ENCODE results near the gene AP2B1.
A peak's percentile ranks its signal among the peaks of the same experiment; 100 is the strongest.

AP2B1 gene

GRCh38 chr17:35578197-35578928, 8.8 kb upstream of the AP2B1 start, which contains the start of gene PEX12:
Gene PEX12 (minus strand): TSS chr17:35578571. CDS start chr17:35578021, 550 bp downstream.
- peaks cover 5 to 33% of the 10 kb centered on the region in 2 experiments for H3K36me3 ChIP-seq (ENCODE audit: control insufficient read depth in 1 of 2, insufficient read depth in 2 of 2, low read depth in 1 of 2, low read length in 2 of 2)
- no peaks in the 10 kb centered on the region for H3K9me3 ChIP-seq (ENCODE audit: control insufficient read depth, low read length)
- H3K27ac ChIP-seq (ENCODE audit: low read length, poor library complexity, severe bottlenecking), result peak within 1 kb of the TSS; percentile 84
- H4K8ac ChIP-seq (ENCODE audit: low read length), result peak within 1 kb of the TSS; percentile 98
- peak; percentile 85 for DNase-seq
- H3K9ac ChIP-seq (ENCODE audit: low read length), result peak within 1 kb of the TSS; percentile 95
- peak within 1 kb of the TSS; percentile 74 for H2AFZ ChIP-seq (ENCODE audit: low read depth, low read length)
- under 1% methylated on average over 45 of the region's 45 CpGs for WGBS
- H2AK5ac ChIP-seq (ENCODE audit: low read length, severe bottlenecking), result peak within 1 kb of the TSS; percentile 90
- peak within 1 kb of the TSS; percentile 77 for H4K91ac ChIP-seq (ENCODE audit: low read length)
- H2BK5ac ChIP-seq (ENCODE audit: low read depth, low read length, poor library complexity, severe bottlenecking), result peak within 1 kb of the TSS; percentile 61
- no peaks in the 10 kb centered on the region for H3K4me1 ChIP-seq (ENCODE audit: control insufficient read depth, insufficient read depth, low read depth, low read length)
- peak within 1 kb of the TSS; percentile 92 to 93 for H3K18ac ChIP-seq (ENCODE audit: low read depth in 1 of 2, low read length in 2 of 2)
- H3K4me3 ChIP-seq (ENCODE audit: insufficient read depth in 1 of 2, low read depth in 1 of 2, low read length in 2 of 2), result peak within 1 kb of the TSS; percentile 81 to 93
- peak within 1 kb of the TSS in 1 of 2 experiments; percentile 87 for H3K14ac ChIP-seq (ENCODE audit: low read length in 2 of 2)
- peak within 1 kb of the TSS in 1 of 2 experiments; percentile 99 for H3K23ac ChIP-seq (ENCODE audit: low read length in 2 of 2)
- H3K4me2 ChIP-seq (ENCODE audit: low read length, poor library complexity, severe bottlenecking), result peak within 1 kb of the TSS; percentile 94
- peaks cover 0 to 2% of the 10 kb centered on the region in 2 experiments for H3K27me3 ChIP-seq (ENCODE audit: control insufficient read depth in 1 of 2, insufficient read depth in 1 of 2, low read length in 2 of 2)
- peak within 1 kb of the TSS; percentile 26 for H2BK15ac ChIP-seq (ENCODE audit: low read depth, poor library complexity, severe bottlenecking)
- peak within 1 kb of the TSS; percentile 86 to 94 for H3K4ac ChIP-seq (ENCODE audit: low read depth in 1 of 2, low read length in 2 of 2)
- H2BK120ac ChIP-seq (ENCODE audit: low read depth, low read length), result no peak within 1 kb of the TSS
- H3K79me1 ChIP-seq (replicated peaks; ENCODE audit: low read length, poor library complexity, severe bottlenecking), result peaks cover 15% of the 10 kb centered on the region
- H2BK12ac ChIP-seq (ENCODE audit: low read length in 2 of 2), result peak within 1 kb of the TSS in 1 of 2 experiments; percentile 43

DNA sequence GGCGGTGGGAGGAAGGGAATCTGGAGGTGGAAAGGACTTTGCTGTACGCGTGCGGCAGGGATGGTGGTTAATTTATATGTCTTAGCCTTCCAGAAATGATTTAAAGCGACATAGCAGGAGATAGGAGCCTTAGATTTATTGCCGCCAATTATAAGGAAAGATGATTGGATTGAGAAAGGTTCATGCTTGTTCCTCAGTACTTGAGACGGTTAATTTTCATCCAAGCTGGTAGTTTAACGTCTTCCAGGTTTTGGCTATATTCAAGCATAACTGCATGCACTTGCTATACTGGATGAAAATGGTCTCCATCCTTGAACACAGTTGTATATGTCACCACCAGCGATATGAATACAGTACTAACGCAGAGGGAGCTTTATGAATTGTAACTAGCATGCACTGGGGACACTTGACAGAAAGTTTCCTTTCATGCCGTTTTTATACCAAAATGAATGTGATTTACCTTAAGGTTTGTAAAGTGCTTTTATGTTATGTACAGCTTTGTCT, 8.1 kb upstream of the AP2B1 start:
- Histone ChIP-seq H4K91ac (ENCODE audit: low read length) (peak overlapping the region; percentile 4), H2BK5ac (ENCODE audit: low read depth, low read length, poor library complexity, severe bottlenecking) (no peak overlapping the region), H3K18ac (ENCODE audit: low read depth in 1 of 2, low read length in 2 of 2) (peak overlapping the region; percentile 75 to 81), H2BK15ac (ENCODE audit: low read depth, poor library complexity, severe bottlenecking) (no peak overlapping the region), H2AK5ac (ENCODE audit: low read length, severe bottlenecking) (peak overlapping the region; percentile 90), H4K8ac (ENCODE audit: low read length) (peak overlapping the region; percentile 77), H3K9me3 (ENCODE audit: control insufficient read depth, low read length) (no peaks in the 10 kb centered on the region), H3K27ac (ENCODE audit: low read length, poor library complexity, severe bottlenecking) (peak overlapping the region; percentile 80), H3K4me3 (ENCODE audit: insufficient read depth in 1 of 2, low read depth in 1 of 2, low read length in 2 of 2) (peak overlapping the region; percentile 81 to 93), H3K14ac (ENCODE audit: low read length in 2 of 2) (peak overlapping the region in 1 of 2 experiments; percentile 72), H2BK120ac (ENCODE audit: low read depth, low read length) (no peak overlapping the region), H3K36me3 (ENCODE audit: control insufficient read depth in 1 of 2, insufficient read depth in 2 of 2, low read depth in 1 of 2, low read length in 2 of 2) (peaks cover 5 to 28% of the 10 kb centered on the region in 2 experiments), H3K4me1 (ENCODE audit: control insufficient read depth, insufficient read depth, low read depth, low read length) (no peaks in the 10 kb centered on the region), H2BK12ac (ENCODE audit: low read length in 2 of 2) (no peak overlapping the region), H3K23ac (ENCODE audit: low read length in 2 of 2) (peak overlapping the region in 1 of 2 experiments; percentile 70), H3K4me2 (ENCODE audit: low read length, poor library complexity, severe bottlenecking) (peak overlapping the region; percentile 94), H3K27me3 (ENCODE audit: control insufficient read depth in 1 of 2, insufficient read depth in 1 of 2, low read length in 2 of 2) (peaks cover 0 to 3% of the 10 kb centered on the region in 2 experiments), H2AFZ (ENCODE audit: low read depth, low read length) (peak overlapping the region; percentile 64), H3K4ac (ENCODE audit: low read depth in 1 of 2, low read length in 2 of 2) (peak overlapping the region; percentile 39 to 86), H3K79me1 (replicated peaks; ENCODE audit: low read length, poor library complexity, severe bottlenecking) (peaks cover 13% of the 10 kb centered on the region), H3K9ac (ENCODE audit: low read length) (peak overlapping the region; percentile 95)
- peak; percentile 9 for DNase-seq
- 19% methylated on average over 10 of the region's 11 CpGs for WGBS

GRCh38 chr17:35584061-35584460, 3.1 kb upstream of the AP2B1 start:
- H2AK5ac ChIP-seq (ENCODE audit: low read length, severe bottlenecking), result no peak overlapping the region
- no peak overlapping the region for H2BK120ac ChIP-seq (ENCODE audit: low read depth, low read length)
- no peak overlapping the region for H4K91ac ChIP-seq (ENCODE audit: low read length)
- H3K9me3 ChIP-seq (ENCODE audit: control insufficient read depth, low read length), result no peaks in the 10 kb centered on the region
- H3K18ac ChIP-seq (ENCODE audit: low read depth in 1 of 2, low read length in 2 of 2), result no peak overlapping the region
- H3K23ac ChIP-seq (ENCODE audit: low read length in 2 of 2), result no peak overlapping the region
- no peak for DNase-seq
- no peaks in the 10 kb centered on the region for H3K36me3 ChIP-seq (ENCODE audit: control insufficient read depth in 1 of 2, insufficient read depth in 2 of 2, low read depth in 1 of 2, low read length in 2 of 2)
- no peaks in the 10 kb centered on the region for H3K4me1 ChIP-seq (ENCODE audit: control insufficient read depth, insufficient read depth, low read depth, low read length)
- H4K8ac ChIP-seq (ENCODE audit: low read length), result no peak overlapping the region
- no peak overlapping the region for H3K27ac ChIP-seq (ENCODE audit: low read length, poor library complexity, severe bottlenecking)
- H2BK12ac ChIP-seq (ENCODE audit: low read length in 2 of 2), result no peak overlapping the region
- peaks cover 0 to 3% of the 10 kb centered on the region in 2 experiments for H3K27me3 ChIP-seq (ENCODE audit: control insufficient read depth in 1 of 2, insufficient read depth in 1 of 2, low read length in 2 of 2)
- no peak overlapping the region for H3K9ac ChIP-seq (ENCODE audit: low read length)
- WGBS, result 100% methylated on average over 1 of the region's 1 CpG
- H3K14ac ChIP-seq (ENCODE audit: low read length in 2 of 2), result no peak overlapping the region
- H3K4me3 ChIP-seq (ENCODE audit: insufficient read depth in 1 of 2, low read depth in 1 of 2, low read length in 2 of 2), result no peak overlapping the region
- peaks cover 4% of the 10 kb centered on the region for H3K79me1 ChIP-seq (replicated peaks; ENCODE audit: low read length, poor library complexity, severe bottlenecking)
- no peak overlapping the region for H3K4ac ChIP-seq (ENCODE audit: low read depth in 1 of 2, low read length in 2 of 2)
- H3K4me2 ChIP-seq (ENCODE audit: low read length, poor library complexity, severe bottlenecking), result no peak overlapping the region
- H2AFZ ChIP-seq (ENCODE audit: low read depth, low read length), result no peak overlapping the region
- H2BK5ac ChIP-seq (ENCODE audit: low read depth, low read length, poor library complexity, severe bottlenecking), result no peak overlapping the region
- no peak overlapping the region for H2BK15ac ChIP-seq (ENCODE audit: low read depth, poor library complexity, severe bottlenecking)

GRCh38 chr17:35586569-35587073, 501 bp upstream of the AP2B1 start:
- peaks cover 0 to 3% of the 10 kb centered on the region in 2 experiments for H3K27me3 ChIP-seq (ENCODE audit: control insufficient read depth in 1 of 2, insufficient read depth in 1 of 2, low read length in 2 of 2)
- H2AFZ ChIP-seq (ENCODE audit: low read depth, low read length), result no peak overlapping the region
- H3K9ac ChIP-seq (ENCODE audit: low read length), result peak overlapping the region; percentile 98
- H4K91ac ChIP-seq (ENCODE audit: low read length), result no peak overlapping the region
- H3K36me3 ChIP-seq (ENCODE audit: control insufficient read depth in 1 of 2, insufficient read depth in 2 of 2, low read depth in 1 of 2, low read length in 2 of 2), result no peaks in the 10 kb centered on the region
- no peak overlapping the region for H2BK120ac ChIP-seq (ENCODE audit: low read depth, low read length)
- 56% methylated on average over 7 of the region's 7 CpGs for WGBS
- peak overlapping the region in 1 of 2 experiments; percentile 98 for H3K4me3 ChIP-seq (ENCODE audit: insufficient read depth in 1 of 2, low read depth in 1 of 2, low read length in 2 of 2)
- H3K4me2 ChIP-seq (ENCODE audit: low read length, poor library complexity, severe bottlenecking), result peak overlapping the region; percentile 40
- no peaks in the 10 kb centered on the region for H3K9me3 ChIP-seq (ENCODE audit: control insufficient read depth, low read length)
- H3K23ac ChIP-seq (ENCODE audit: low read length in 2 of 2), result no peak overlapping the region
- no peaks in the 10 kb centered on the region for H3K79me1 ChIP-seq (replicated peaks; ENCODE audit: low read length, poor library complexity, severe bottlenecking)
- peak overlapping the region in 1 of 2 experiments; percentile 26 for H3K18ac ChIP-seq (ENCODE audit: low read depth in 1 of 2, low read length in 2 of 2)
- no peak overlapping the region for H2BK5ac ChIP-seq (ENCODE audit: low read depth, low read length, poor library complexity, severe bottlenecking)
- DNase-seq, result no peak
- peak overlapping the region in 1 of 2 experiments; percentile 15 for H3K4ac ChIP-seq (ENCODE audit: low read depth in 1 of 2, low read length in 2 of 2)
- no peak overlapping the region for H2AK5ac ChIP-seq (ENCODE audit: low read length, severe bottlenecking)
- H3K4me1 ChIP-seq (ENCODE audit: control insufficient read depth, insufficient read depth, low read depth, low read length), result peaks cover 2% of the 10 kb centered on the region
- H2BK15ac ChIP-seq (ENCODE audit: low read depth, poor library complexity, severe bottlenecking), result no peak overlapping the region
- H2BK12ac ChIP-seq (ENCODE audit: low read length in 2 of 2), result no peak overlapping the region
- peak overlapping the region; percentile 45 for H3K27ac ChIP-seq (ENCODE audit: low read length, poor library complexity, severe bottlenecking)
- no peak overlapping the region for H3K14ac ChIP-seq (ENCODE audit: low read length in 2 of 2)
- peak overlapping the region; percentile 98 for H4K8ac ChIP-seq (ENCODE audit: low read length)
